ENCODE results near the gene CARMIL1.

DNA sequence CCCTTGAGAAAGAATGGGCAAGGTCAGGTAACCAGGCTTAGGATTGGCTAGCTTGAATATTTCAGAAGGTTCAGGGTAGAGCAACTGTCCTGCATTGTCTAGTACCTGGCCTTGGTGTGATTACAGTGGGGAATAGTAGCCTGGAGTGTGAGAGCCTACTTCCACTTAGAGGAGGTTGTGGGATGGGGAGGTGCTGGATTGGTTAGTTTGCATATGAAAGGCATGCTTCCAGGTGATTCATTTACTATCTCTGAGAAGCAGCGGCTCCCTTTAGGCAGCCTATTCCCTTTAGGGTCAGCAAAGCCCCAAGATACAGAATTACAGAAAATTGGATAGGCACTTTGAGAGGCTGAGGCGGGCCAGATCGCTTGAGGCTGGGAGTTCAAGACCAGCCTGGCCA, 347.8 kb downstream of the CARMIL1 start:
- TF ChIP-seq, protein P1, sequence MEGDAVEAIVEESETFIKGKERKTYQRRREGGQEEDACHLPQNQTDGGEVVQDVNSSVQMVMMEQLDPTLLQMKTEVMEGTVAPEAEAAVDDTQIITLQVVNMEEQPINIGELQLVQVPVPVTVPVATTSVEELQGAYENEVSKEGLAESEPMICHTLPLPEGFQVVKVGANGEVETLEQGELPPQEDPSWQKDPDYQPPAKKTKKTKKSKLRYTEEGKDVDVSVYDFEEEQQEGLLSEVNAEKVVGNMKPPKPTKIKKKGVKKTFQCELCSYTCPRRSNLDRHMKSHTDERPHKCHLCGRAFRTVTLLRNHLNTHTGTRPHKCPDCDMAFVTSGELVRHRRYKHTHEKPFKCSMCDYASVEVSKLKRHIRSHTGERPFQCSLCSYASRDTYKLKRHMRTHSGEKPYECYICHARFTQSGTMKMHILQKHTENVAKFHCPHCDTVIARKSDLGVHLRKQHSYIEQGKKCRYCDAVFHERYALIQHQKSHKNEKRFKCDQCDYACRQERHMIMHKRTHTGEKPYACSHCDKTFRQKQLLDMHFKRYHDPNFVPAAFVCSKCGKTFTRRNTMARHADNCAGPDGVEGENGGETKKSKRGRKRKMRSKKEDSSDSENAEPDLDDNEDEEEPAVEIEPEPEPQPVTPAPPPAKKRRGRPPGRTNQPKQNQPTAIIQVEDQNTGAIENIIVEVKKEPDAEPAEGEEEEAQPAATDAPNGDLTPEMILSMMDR (conservative IDR thresholded peaks at IDR 0.05 in 1 of 2, IDR thresholded peaks at IDR 0.05 in 1 of 2; ENCODE audit: extremely low read depth in 1 of 2, insufficient read depth in 1 of 2, low read depth in 1 of 2, low read length in 2 of 2): no peak
- TF ChIP-seq EZH2 (IDR thresholded peaks at IDR 0.05; ENCODE audit: borderline replicate concordance, low read length): no peak
